Stimulated activated CD4-positive, alpha-beta T cell treated with anti-CD3 and anti-CD28 coated beads, TNF-alpha, amount 100 ng/mL, for 48 hours (primary cell): ENCODE data around the gene PLTP.
"Not testable (repeated sequence)": the region's sequence is repeated elsewhere in the genome, so short reads cannot be mapped to it uniquely, and the experiment has no call there.

ENCODE experiments used
- DNase-seq, 3 donors: peaks; one replicate each; pipeline ENCODE4 v3.0.0-alpha.2; 2020; ENCODE audit warnings: low read depth in 3 of 3

PLTP gene

DNA sequence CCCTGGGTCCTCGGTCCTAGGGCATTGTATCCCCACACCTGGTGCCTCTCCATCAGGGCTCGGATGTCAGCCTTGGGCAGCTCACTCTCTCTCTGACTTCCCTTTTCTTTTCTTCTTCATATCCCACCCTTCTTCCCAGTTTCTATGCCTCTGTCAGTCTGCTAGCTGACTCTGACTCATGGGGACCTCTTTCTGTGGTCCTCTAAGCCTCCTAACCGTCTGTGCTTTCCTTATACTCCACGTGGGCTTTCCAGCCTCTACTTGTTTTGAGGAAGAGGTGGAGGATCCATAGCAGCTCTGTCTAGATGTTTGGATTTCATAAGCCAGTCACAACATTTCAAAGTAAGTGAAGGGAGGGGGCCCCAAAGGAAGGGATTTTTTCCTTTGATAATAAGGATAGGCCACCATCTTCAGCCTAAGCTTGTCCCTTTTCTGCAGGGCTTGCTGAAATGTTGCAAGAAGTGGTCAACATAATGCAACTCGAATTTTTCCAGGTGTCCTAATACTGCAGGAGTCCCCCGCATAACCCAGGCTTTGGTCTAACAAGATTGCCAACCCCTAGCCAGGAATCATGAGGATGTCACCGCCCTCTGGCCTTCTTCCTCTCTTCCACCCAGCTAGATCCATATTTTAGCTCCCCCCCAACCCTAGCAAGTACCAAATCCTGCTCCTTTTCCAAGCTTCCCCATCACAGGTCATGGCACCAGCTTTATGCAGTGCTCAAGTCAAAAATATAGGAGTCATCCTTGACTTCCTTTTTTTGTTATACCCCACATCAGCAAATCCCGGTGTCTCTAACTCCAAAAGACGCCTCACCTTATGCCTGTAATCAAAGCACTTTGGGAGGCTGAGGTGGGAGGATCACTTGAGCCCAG lies 8.7 kb upstream of the PLTP start:
- no peak for DNase-seq

DNA sequence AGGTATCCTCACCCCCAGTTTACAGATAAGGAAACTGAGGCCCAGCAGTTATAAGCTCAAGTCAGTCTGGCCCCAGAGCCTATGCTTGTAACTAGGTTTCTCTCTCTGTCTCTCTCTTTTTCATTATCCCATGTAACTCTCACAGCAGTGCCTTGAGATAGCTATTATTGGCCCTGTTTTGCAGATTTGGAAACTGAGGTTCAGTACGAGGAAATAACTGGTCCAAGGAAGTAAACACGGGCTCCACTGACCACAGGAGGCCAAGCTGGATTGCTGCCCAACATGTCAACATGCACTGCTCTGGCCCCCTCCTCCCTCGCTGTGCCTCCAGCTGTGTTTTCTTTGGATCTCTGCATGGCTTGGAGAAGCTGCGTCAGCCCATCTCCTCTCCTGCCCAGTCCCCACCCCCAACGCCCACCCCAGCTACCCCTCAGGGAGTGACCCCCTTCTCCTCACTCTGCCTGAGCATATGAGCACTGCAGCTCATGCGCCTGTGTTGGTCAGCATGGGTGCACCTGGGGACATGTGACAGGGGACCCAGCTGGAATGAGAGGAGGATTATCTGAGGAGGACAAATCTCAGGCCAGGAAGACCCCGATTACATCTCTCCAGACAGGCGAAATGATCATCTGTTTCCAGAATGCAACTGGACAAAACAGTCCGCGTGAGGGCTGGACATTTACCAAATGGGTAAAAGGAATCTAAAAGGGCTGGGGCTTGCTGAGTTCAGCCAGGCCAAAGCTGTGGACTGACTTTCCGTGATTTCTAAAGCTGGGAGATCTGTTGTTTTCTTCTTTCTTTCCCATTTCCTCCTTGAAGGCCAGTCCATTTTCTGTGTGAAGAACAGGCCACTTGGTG lies 7.8 kb upstream of the PLTP start:
- no peak for DNase-seq

DNA sequence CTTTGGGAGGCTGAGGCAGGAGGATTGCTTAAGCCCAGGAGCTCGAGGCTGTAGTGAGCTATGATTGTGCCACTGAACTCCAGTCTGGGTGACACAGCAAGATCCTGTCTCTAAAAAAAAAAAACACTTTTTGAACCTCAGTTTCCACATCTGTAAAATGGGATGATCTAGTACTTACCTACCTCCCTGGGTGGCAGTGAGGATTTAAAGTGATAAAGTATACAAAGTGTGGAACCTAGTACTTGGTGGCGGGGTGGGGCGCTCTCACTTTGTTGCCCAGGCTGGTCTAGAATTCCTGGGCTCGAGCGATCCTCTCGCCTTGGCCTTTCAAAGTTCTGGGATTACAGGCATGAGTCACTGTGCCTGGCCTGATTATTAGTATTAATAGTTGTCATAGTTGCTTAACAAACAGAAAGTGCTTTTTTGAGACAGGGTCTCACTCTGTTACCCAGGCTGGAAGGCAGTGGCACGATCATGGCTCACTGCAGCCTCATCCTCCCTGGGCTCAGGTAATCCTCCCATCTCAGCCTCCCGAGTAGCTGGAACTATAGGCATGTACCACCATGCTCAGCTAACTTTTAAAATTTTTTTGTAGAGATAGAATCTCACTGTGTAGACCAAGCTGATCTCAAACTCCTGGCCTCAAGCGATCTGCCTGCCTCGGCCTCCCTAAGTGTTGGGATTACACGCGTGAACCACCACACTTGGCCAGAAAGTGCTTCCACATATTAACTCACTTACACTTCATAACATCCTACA lies 7.0 kb upstream of the PLTP start:
- no peak for DNase-seq

DNA sequence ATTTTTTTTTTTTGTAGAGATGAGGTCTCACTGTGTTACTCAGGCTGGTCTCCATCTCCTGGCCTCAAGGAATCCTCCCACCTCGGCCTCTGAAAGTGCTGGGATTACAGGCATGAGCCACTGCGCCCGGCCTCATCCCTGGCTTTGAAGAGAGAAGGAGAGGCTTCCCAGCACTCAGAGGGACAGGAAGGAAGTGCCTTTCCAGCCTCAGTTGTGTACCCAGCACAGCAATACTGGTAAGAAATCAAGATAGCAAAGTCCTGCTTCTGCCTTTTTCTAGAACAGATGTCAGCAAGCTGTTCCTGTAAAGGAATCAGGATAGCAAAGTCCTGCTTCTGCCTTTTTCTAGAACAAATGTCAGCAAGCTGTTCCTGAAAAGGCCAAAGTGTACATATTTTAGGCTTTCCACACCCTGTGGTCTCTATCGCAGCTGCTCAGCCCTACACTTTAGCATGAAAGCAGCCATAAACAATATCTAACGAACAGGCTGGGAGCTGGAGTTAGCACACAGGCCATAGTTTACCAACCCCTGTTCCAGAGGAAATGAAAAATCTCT lies 6.3 kb upstream of the PLTP start:
- DNase-seq: no peak

DNA sequence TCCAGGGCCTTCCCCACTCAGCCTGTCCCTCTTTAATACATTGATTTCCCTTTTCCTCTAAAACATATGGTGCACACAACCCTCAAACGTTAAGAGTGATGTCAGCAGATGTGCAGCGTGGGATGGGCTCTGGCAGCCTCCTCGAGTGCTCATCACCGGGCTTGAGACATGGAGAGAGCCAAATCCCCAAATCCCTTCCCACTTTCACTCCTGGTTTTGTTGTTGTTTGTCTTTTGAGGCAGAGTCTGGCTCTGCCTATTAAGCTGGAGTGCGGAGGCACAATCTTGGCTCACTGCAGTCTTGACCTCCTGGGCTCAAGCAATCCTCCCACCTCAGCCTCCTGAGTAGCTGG lies 5.8 kb upstream of the PLTP start:
- DNase-seq: no peak

DNA sequence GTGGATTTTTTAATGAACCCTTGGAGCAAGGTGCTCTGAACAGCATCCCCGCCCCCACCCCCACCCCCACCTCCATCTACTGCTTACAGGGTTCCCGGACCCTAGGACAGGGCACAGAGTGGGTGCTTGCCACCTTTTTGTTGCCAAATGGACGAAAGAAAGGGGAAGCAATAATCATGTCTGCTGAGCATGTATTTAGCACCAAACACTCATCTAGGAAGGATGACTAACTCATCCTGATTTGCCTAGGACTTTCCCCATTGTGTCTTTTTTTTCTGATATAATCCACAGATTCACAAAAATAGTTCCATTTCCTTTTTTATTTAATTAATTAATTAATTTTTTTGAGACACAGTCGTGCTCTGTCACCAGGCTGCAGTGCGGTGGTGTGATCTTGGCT lies 1.2 kb upstream of the PLTP start:
- no peak for DNase-seq

DNA sequence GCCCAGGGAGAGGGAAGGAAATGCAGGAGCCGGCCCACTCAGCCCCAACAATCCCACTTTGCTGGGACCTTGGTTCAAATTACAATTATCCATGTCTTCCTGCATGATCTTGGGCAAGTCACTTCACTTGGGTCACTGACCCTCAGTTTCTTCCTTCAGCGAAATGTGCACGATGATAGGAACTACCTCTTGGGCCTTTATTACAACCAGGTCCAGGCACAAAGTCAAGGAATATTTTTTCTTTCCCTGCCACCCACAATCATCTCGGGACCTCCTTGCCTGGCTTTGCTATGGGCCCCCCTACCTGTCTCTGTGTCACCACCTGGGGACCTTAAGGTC lies 358 bp upstream of the PLTP start:
- no peak for DNase-seq

DNA sequence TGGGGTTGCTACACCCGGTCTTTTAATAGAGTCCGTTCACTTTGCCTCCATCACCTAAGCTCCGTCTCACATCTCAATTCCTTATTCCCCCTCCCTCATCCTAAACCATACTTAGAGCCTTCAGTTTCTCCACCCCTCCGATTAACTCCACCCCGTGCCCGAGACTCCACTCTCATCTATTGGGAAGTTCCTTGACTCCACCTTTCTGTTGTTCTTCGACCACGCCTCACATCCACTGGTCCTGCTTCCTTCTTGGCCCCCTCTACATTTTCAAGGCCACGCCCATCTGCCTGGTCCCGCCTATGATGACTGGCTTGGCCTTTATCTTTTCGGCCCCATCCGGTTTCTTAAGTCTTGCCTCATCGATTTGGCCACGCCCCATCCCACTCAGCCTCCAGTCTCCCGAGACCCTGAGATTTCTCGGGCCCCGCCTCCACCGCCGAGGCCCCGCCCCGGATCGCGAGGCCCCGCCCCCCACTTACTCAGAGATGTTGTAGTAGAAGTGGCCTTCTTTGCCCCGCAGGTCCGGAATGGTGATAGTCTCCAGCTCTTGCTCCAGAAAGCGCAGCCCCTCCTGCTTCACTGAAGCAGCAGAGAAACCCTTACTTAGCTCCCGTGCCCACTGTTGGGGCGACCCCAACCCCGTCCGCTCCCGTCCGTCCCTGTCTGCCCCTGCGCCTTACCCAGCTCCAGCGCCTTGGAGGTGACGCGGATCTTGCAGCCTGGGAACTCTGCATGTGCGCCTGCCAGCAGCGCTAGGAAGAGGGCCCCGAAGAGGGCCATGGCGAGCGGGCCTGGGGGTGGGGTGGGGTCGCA lies 1.1 kb downstream of the PLTP start:
- DNase-seq: peak; percentile 90 to 97 (median 95)

DNA sequence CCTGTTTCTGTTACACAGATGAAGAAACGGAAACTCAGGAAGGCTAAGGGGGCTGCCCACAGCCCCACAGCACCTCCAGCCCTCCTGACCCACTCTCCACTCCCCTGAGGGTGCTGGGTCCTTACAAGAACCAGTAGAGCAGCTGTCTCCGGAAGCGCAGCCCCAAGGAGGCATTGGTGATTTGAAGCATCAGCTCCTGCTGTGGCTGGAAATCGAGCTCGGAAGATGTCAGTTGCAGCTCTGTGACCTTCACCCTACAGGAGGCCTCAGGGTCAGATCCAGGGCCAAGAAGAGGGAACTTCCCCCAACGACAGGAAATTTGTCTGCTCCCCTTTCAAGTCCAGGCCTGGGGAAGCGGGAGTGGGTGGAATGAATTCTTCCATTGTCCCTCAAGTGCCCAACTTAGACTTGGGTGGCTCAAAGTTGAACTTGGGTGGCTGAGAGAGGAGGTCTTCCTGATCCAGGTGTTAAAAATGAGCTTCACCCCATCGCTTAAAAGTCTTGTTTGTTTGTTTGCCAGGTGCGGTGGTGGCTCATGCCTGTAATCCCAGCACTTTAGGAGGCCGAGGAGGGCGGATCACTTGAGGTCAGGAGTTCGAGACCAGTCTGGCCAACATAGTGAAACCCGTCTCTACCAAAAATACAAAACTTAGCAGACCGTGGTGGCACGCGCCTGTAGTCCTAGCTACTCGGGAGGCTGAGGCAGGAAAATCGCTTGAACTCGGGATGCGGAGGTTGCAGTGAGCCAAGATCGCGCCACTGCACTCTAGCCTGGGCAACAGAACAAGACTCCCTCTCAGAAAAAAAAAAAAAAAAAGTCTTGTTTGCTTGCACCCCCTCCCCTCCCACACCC lies 1.9 kb downstream of the PLTP start:
- DNase-seq: no peak

DNA sequence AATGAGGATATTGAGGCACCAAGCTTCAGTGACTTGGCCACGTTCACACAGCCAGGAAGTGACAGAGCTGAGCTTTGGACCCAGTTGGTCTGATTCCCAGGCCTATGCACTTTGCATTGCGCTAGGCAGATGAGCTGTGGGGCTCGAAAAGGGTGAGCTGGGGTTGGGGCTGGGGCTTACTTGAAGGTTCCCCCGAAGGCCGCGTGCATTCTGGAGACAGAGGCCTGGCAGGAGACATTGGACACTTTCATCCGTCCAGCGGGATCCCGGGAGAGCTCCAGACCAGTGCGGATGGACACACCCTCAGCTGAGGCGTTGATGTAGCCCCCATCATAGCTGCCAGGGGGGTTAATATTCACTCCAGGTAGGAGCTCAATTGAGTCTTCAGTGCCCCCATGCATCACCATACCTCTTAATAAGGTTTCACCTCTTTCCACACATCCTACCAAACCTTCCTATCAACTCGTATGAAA lies 2.6 kb downstream of the PLTP start:
- no peak for DNase-seq

DNA sequence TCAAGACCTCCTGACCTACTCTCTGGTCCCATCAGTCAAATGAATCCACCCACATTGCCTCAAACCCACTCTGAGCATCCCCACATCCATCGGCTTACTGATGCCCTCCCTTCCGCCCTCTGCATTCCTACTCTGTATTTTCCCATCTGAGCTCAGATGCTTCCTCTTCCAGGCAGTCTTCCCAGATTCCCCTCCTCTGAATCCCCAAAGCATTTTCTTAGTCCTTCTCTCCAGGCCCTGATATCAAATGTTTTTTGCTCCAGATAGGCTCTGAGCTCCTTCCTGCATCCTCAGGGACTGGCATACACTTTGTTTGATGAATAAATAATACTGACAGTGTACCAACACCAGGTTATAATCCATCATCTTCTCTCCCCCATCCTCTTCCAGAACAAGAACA lies 3.9 kb downstream of the PLTP start:
- no peak for DNase-seq

DNA sequence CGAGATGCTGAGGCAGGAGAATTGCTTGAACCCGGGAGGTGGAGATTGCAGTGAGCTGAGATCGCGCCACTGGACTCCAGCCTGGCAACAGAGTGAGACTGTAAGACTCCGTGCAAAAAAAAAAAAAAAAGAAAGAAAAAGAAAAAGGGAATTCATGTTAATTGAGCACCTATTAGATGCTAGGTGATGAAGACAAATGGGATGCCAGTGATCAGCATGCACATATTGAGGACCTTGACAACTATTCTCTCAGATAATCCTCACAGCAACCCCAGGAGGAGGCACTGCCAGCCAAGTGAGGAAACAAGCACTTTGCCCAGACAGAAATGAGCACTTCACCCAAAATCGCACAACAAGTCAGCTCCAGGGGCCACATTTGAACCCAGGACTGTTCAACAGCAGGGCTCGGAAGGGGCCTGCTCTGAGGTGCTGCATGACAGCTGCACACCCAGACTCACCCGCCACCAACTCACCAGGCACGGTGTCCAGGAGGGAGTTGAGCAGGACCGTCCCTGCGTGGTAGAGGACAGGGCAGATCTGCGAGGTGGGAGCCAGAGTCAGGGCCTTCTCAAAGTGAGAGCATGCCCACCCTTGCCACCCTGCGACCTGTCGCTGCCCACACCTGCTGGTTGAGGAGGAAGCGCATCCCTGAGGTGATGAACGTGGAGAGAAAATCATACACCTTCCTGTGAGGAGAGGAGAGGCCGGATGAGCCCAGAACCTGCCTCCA lies 4.6 kb downstream of the PLTP start:
- no peak for DNase-seq

DNA sequence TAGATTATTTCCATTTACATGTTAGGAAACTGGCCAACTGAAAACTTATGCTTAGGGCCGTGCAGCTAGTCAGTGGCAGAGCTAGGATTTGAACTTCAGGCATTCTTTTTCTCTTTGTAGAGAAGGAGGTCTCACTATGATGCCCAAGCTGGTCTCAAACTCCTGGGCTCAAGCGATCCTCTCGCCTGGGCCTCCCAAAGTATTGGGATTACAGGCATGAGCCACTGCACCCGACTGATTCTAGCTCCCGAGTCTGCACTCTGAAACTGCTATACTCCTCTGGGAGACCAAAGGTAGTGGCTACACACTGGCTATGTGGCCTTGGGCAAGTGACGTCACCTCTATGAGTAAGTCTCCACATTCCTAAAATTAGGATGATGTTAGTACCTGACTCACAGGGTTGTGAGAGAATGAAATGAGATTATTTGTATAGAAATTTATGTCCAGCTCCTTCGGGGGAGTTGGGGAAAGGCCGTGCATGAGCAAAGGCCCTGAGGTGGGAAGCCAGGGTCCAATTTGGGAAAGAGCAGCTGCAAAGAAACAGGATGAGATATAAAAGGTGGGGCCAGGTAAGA lies 6.4 kb downstream of the PLTP start:
- no peak for DNase-seq

DNA sequence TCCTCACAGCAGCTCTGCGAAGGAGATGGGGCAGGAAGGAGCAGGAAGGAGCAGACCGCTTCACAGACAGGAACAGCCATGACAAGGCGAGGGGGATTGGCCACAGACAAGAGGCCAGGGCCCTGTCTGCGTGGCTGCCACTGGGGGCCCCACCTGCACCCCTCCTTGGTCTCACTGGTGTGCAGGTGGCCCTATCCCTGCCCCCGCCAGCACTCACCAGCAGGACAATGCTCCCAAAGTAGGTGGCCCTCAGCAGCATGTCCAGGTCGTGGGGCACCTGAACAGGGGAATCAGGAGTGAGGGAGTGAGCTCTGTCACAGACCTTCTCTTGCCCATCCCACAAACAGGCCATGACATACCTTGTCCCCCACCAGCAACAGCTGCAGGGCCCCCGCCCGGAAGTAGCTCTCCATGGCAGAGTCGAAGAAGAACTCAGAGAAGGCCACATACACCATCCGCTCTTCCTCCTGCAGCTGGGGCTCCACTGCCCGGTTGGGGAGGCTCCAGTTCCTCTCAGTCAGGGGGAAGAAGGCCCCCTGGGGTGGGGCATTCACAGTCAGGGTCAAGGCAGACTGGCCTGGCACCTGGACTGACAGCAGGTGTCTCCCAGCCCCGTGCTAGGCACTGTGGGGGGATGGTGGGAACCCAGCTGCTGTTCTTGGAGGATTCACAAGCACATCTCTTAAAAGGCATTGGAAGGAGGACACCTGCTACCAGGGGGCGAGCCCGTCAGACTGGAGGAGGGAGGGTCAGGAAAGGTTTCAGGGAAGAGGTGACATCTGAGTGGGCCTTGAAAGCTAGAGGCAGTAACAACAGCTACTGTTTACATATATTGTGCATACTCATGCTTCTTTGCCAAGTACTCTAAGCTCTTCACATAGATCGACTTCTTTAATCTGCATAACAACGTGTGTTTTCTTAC lies 7.1 kb downstream of the PLTP start:
- DNase-seq: no peak

DNA sequence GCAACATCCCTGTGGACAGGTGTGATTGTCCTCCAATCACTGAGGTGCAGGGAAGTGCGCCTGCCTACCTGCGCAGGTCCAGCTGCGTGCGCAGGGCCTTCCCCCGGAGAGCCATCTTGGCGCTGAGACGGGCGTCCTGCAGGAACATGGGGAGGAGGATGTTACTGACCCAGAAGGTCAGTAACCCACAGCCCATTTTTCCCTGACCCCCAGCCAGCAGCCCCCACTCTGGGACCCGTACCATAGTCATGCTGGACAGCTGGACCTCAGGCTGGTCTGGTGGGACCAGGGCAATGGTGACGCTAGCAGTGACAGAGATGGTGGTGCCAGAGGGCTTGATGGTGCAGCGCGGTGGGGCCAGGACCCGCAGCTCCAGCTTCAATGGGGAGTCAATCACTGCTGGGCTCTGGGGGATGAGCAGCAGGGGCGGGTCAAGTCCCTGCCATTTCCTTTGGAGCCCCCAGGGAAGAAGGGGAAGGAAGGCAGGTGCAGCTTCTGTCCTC lies 9.7 kb downstream of the PLTP start:
- no peak for DNase-seq

DNA sequence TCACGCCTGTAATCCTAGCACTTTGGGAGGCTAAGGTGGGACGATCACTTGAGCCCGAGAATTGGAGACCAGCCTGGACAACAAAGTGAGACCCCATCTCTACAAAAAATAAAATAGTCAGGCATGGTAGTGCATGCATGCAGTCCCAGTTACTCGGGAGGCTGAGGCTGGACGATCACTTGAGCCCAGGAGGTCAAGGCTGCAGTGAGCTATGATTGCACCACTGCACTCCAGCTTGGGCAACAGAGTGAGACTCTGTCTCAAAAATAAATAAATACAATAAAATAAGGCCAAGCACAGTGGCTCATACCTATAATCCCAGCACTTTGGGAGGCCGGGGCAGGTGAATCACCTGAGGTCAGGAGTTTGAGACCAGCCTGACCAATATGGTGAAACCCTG lies 10.6 kb downstream of the PLTP start:
- DNase-seq: not testable (repeated sequence)

DNA sequence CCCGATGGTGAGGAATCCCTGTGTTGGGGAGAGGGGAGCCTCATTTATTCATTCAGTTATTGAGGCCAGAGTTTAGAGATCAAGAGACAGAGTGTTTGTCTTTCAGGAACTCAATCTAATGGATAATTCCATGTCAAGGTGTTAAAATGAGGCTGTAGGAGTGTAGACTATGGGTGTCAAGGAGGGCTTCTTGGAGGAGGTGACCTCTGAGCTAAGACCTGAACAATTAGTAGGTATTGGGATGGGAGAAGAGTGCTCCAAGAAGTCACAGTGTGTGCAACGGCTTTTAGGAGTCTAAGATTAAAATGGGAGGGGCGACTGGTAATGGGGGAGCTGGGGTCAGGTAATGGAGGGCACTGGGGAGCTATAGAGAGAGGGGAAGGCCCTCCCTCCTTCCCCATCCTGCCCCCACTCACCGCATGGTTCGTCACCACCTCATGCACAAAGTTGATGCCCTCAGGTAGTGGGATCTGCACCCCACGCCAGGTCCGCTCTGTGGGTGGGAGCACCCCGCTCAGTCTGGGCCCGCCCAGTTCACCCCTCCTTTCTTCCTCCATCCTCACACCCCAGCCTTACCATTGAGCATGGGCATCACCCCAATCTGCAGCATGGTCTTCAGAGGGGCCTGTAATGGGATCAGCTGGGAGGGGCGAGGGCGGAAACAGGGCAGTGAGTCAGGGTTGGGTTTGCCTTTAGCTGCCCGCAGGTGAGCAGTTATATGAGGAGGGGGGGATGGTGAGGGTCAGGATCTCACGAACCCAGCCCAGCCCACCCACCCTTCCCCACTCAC lies 12.7 kb downstream of the PLTP start:
- no peak for DNase-seq
